K562 (cell line): Measurements from ENCODE around the gene HPX. TPM values are rescaled to one million over a fixed set of nuclear protein-coding genes. Genes with fewer than 3 reads are reported as not detected.

Experiments
- ATAC-seq: fragments of 200-7000 bp; cut with Tn5 transposase; 3 replicates; pipeline ENCODE4 v1.9.1; 2020; ENCODE audit warnings: moderate library complexity
- BruUV-seq: library from RNA; stranded (reverse); fragments of 400-500 nt; replicated peaks from 2 replicates; lab custom pipeline; 2021; lab: Mats Ljungman, UMichigan
- CTCF ChIA-PET: fragments of 300-600 bp; formaldehyde crosslinking; extraction: SDS; loops from one replicate; lab custom pipeline; 2021; ENCODE audit warnings: low intra/inter-chr PET ratio; lab: Yijun Ruan, JAX
- POLR2A ChIA-PET: fragments of 300-600, 350-650 bp; sonication (Branson Sonifier 250); formaldehyde crosslinking; extraction: SDS; loops from one replicate; lab custom pipeline; 2021; ENCODE audit warnings: antibody characterized with exemption, inconsistent platforms; lab: Yijun Ruan, JAX
- DNase-seq, 4 experiments: peaks; one replicate each; pipeline versions ENCODE4 v3.0.0 to v3.0.0-alpha.2; 2011 to 2018; ENCODE audit warnings: low spot score in 3 of 4, mixed read lengths in 3 of 4; ENCODE audit errors: extremely low read depth in 1 of 4
- FAIRE-seq: peaks from 2 replicates; lab custom pipeline; 2011; peaks lifted over from hg19 to GRCh38; lab: Jason Lieb, UNC
- H2AFZ ChIP-seq: 2 replicates; pipeline ENCODE4 v1.6.0; 2011; ENCODE audit warnings: low read depth, low read length, control low read depth, inconsistent platforms
- H3K27ac ChIP-seq: fragments of 200-600 bp; 3 replicates; pipeline ENCODE4 v1.8.0; 2011; ENCODE audit warnings: low read depth, mild to moderate bottlenecking, control low read depth, inconsistent platforms, low read length, moderate library complexity, mixed read lengths; ENCODE audit errors: extremely low read depth
- H3K27me3 ChIP-seq, 2 experiments: fragments of 300-600 bp in 1 of 2; 2 replicates in 1 of 2; 3 replicates in 1 of 2; pipeline versions ENCODE4 v1.6.0 to v1.8.0; 2011; ENCODE audit warnings: inconsistent platforms in 2 of 2, low read length in 2 of 2, mild to moderate bottlenecking in 1 of 2, mixed read lengths in 1 of 2, moderate library complexity in 1 of 2; ENCODE audit not compliant: control insufficient read depth in 2 of 2, insufficient read depth in 2 of 2
- H3K36me3 ChIP-seq: fragments of 300-600 bp; 3 replicates; pipeline ENCODE4 v1.8.0; 2011; ENCODE audit warnings: mild to moderate bottlenecking, low read length, inconsistent platforms; ENCODE audit not compliant: control insufficient read depth, insufficient read depth
- H3K4me1 ChIP-seq, 2 experiments: fragments of 200-600 bp in 1 of 2; replicated peaks in 1 of 2; 2 replicates in 1 of 2; 3 replicates in 1 of 2; pipeline versions ENCODE4 v1.5.1 to v1.8.0; 2011; ENCODE audit warnings: inconsistent platforms in 2 of 2, low read length in 2 of 2, mild to moderate bottlenecking in 1 of 2, mixed read lengths in 1 of 2, moderate library complexity in 1 of 2; ENCODE audit not compliant: control insufficient read depth in 2 of 2, insufficient read depth in 2 of 2
- H3K4me2 ChIP-seq: 2 replicates; pipeline ENCODE4 v1.6.1; 2011; ENCODE audit warnings: low read length, control low read depth, inconsistent platforms, mixed read lengths; ENCODE audit not compliant: insufficient read depth
- H3K4me3 ChIP-seq: fragments of 200-600 bp; sonication (generic), shearing (Covaris generic); 2 replicates; pipeline ENCODE4 v1.5.1; 2016; ENCODE audit warnings: control low read depth, inconsistent platforms
- H3K79me2 ChIP-seq: fragments of 200-600 bp; 3 replicates; pipeline ENCODE4 v1.8.0; 2011; ENCODE audit warnings: low read length, inconsistent platforms; ENCODE audit not compliant: control insufficient read depth, insufficient read depth
- H3K9ac ChIP-seq, 2 experiments: 2 replicates each; pipeline versions ENCODE4 v1.6.0 to v1.6.1; 2011; ENCODE audit warnings: low read depth in 2 of 2, low read length in 2 of 2, control low read depth in 1 of 2, inconsistent platforms in 1 of 2, mild to moderate bottlenecking in 1 of 2, mixed read lengths in 1 of 2; ENCODE audit not compliant: insufficient read depth in 1 of 2
- H3K9me1 ChIP-seq: one replicate; pipeline ENCODE4 v1.6.0; 2011; ENCODE audit warnings: inconsistent platforms, mild to moderate bottlenecking, low read length, moderate library complexity; ENCODE audit not compliant: control insufficient read depth, insufficient read depth
- H3K9me3 ChIP-seq: replicated peaks from 2 replicates; pipeline ENCODE4 v1.5.1; 2011; ENCODE audit warnings: low read depth, low read length, inconsistent platforms; ENCODE audit not compliant: control insufficient read depth, insufficient read depth
- H4K20me1 ChIP-seq: replicated peaks from 2 replicates; pipeline ENCODE4 v1.6.1; 2011; ENCODE audit warnings: low read length, inconsistent platforms, mixed read lengths; ENCODE audit not compliant: control insufficient read depth, insufficient read depth
- ARID4B ChIP-seq: sonication (generic); formaldehyde crosslinking; IDR thresholded peaks from 2 replicates; pipeline ENCODE4 v1.8.0; 2022; ENCODE audit warnings: mild to moderate bottlenecking, missing genetic modification reagents
- CGGBP1 ChIP-seq: fragments of 250-450 bp; sonication (Bioruptor Pico); IDR thresholded peaks from 2 replicates; pipeline ENCODE4 v1.9.0; 2021; ENCODE audit warnings: mild to moderate bottlenecking
- FUS ChIP-seq: fragments of 200-400 bp; formaldehyde crosslinking; optimal IDR thresholded peaks from 2 replicates; pipeline ENCODE3; 2017; ENCODE audit warnings: low read depth, low read length
- NCOA1 ChIP-seq: fragments of 450-650 bp; IDR thresholded peaks from 2 replicates; pipeline ENCODE4 v1.6.1; 2016; ENCODE audit warnings: low read depth
- NFXL1 ChIP-seq: fragments of 450-650 bp; formaldehyde crosslinking; IDR thresholded peaks from 2 replicates; pipeline ENCODE4 v1.4.0; 2021; ENCODE audit warnings: mild to moderate bottlenecking
- RBM25 ChIP-seq: fragments of 200-400 bp; formaldehyde crosslinking; IDR thresholded peaks from 2 replicates; pipeline ENCODE4 v1.6.1; 2018; ENCODE audit warnings: low read length, low read depth, moderate library complexity; ENCODE audit not compliant: severe bottlenecking
- STAT5B ChIP-seq: fragments of 250-450 bp; sonication (Bioruptor Pico); IDR thresholded peaks from 2 replicates; pipeline ENCODE4 v1.8.0; 2021; ENCODE audit warnings: mild to moderate bottlenecking, inconsistent platforms
- ZNF561 ChIP-seq: fragments of 450-650 bp; formaldehyde crosslinking; conservative IDR thresholded peaks from 2 replicates; pipeline ENCODE4 v1.4.0; 2020; ENCODE audit warnings: mild to moderate bottlenecking, moderate library complexity
- ZNF785 ChIP-seq: fragments of 250-450 bp; sonication (Bioruptor Pico); IDR thresholded peaks from 2 replicates; pipeline ENCODE4 v1.4.0; 2020; ENCODE audit warnings: mild to moderate bottlenecking
- WGBS: fragments of 100-300 bp; shearing (Covaris generic); methylation state at CpG from one replicate; pipeline ENCODE4 v1.1.6; 2016; ENCODE audit warnings: low coverage, mixed read lengths; ENCODE audit not compliant: insufficient coverage; ENCODE audit errors: missing lambda C conversion rate; 5-methylcytosine and 5-hydroxymethylcytosine counted together
- in situ Hi-C: fragments of 300-500 bp; cut with MboI; formaldehyde crosslinking; loops from 4 replicates; pipeline ENCODE4 v1.15.0; 2018; ENCODE audit warnings: inconsistent platforms, mixed read lengths
- intact Hi-C: fragments of 100-400 bp; cut with micrococcal nuclease; formaldehyde crosslinking; loops from 2 replicates; pipeline ENCODE4 v1.14.2; 2022
- polyA plus RNA-seq, 8 experiments: library from polyadenylated mRNA; depleted of rRNA in 4 of 8; stranded (reverse) in 5 of 8; unstranded in 3 of 8; fragments of >200 nt; fragmentation: Nextera tagmentation in 2 of 8; fragmentation: Illumina TruSeq in 1 of 8; extraction: Ambion mirVana in 2 of 8; extraction: Trizol in 1 of 8; gene quantifications; 2 replicates each; pipeline versions ENCODE4 v1.2.1 to v1.2.3, GENCODE V29; 2011 to 2014; ENCODE audit warnings: inconsistent platforms in 1 of 8, missing spikeins in 1 of 8
- total RNA-seq, 7 experiments: library from RNA; depleted of rRNA in 6 of 7; stranded (reverse); fragments of >200 nt in 6 of 7; fragmentation: Illumina TruSeq in 2 of 7; extraction: Trizol in 2 of 7; gene quantifications; 2 replicates each; pipeline versions ENCODE4 v1.2.1 to v1.2.3, GENCODE V29; 2011 to 2021; ENCODE audit warnings: low replicate concordance in 1 of 7

HPX gene
- total and polyA plus RNA-seq, 9 of the 15 experiments (the other 6 are each of a cell fraction or from before 2014, with no cell fraction given) = 0.12 to 1.2 (median 0.49) TPM; not detected in 1

- ChIA-PET CTCF (no interaction called here), POLR2A (no interaction called here)
- Histone ChIP-seq H3K27me3 (no peaks in the 10 kb centered on the region), H3K4me3 (no peak overlapping the region), H3K9me3 (no peaks in the 10 kb centered on the region), H3K4me2 (no peak overlapping the region), H3K9me1 (no peaks in the 10 kb centered on the region), H3K36me3 (no peaks in the 10 kb centered on the region; the same call in 2 of the 3 replicates), H3K27ac (no peak overlapping the region), H4K20me1 (no peaks in the 10 kb centered on the region), H3K4me1 (no peaks in the 10 kb centered on the region), H3K79me2 (no peaks in the 10 kb centered on the region), H3K9ac (no peak overlapping the region), H2AFZ (no peak overlapping the region)
- intact Hi-C loops = no loop called here
- TF ChIP-seq STAT5B (CRISPR knock-in tag) = no peak
- TF ChIP-seq ZNF785 (CRISPR knock-in tag) = no peak
- no peak for TF ChIP-seq ZNF561 (CRISPR knock-in tag)
- no peak for TF ChIP-seq NCOA1
- TF ChIP-seq ARID4B (CRISPR knock-in tag) = no peak
- TF ChIP-seq CGGBP1 = no peak
- TF ChIP-seq NFXL1 (CRISPR knock-in tag) = no peak
- no peak for TF ChIP-seq FUS
- TF ChIP-seq RBM25 = no peak
- DNase-seq = no peak
- in situ Hi-C loops = no loop called here
- no peak for FAIRE-seq
- 63% methylated on average over 16 of the region's 26 CpGs for WGBS
- BruUV-seq = no TSS peak
- ATAC-seq = no peak
Observed at GRCh38 chr11:6457581-6458320, 17.0 kb upstream of the HPX start.
